Neutrophil (primary cell): ENCODE data around the gene SLC5A8.

Experiments
- H3K27ac ChIP-seq: fragments of 200-600 bp; sonication (generic); 2 replicates; pipeline ENCODE4 v1.5.1; 2016; ENCODE audit warnings: mild to moderate bottlenecking, moderate library complexity
- H3K27me3 ChIP-seq: fragments of 200-600 bp; sonication (generic); 2 replicates; pipeline ENCODE4 v1.6.0; 2016; ENCODE audit warnings: mild to moderate bottlenecking
- H3K36me3 ChIP-seq: fragments of 200-600 bp; sonication (generic); 2 replicates; pipeline ENCODE4 v1.5.1; 2017
- H3K4me1 ChIP-seq, 2 experiments: fragments of 200-600 bp in 1 of 2; sonication (generic) in 1 of 2; 1 replicate in 1 of 2; 2 replicates in 1 of 2; pipeline versions ENCODE4 v1.5.1 to v1.6.1; 2013 to 2016; ENCODE audit warnings: low read depth in 1 of 2, low read length in 1 of 2, mild to moderate bottlenecking in 1 of 2, moderate library complexity in 1 of 2; ENCODE audit not compliant: control insufficient read depth in 1 of 2, insufficient read depth in 1 of 2
- H3K4me3 ChIP-seq, 2 experiments: fragments of 200-600 bp in 1 of 2; sonication (generic) in 1 of 2; 1 replicate in 1 of 2; 2 replicates in 1 of 2; pipeline ENCODE4 v1.5.1; 2013 to 2016; ENCODE audit warnings: low read depth in 1 of 2, low read length in 1 of 2, mild to moderate bottlenecking in 1 of 2, moderate library complexity in 1 of 2
- H3K9me3 ChIP-seq: fragments of 200-600 bp; sonication (generic); 2 replicates; pipeline ENCODE4 v1.5.1; 2016
- CTCF ChIP-seq: fragments of 200-600 bp; sonication (generic); IDR thresholded peaks from 2 replicates; pipeline ENCODE4 v1.5.1; 2016; ENCODE audit warnings: antibody characterized with exemption

SLC5A8 gene

GRCh38 chr12:101209319-101210302, at the start of gene SLC5A8:
SLC5A8 (minus strand) TSS chr12:101210238; CDS start chr12:101209848, 390 bp downstream.
- H3K27ac ChIP-seq: no peak within 1 kb of the TSS
- no peaks in the 10 kb centered on the region for H3K9me3 ChIP-seq
- no peak within 1 kb of the TSS for H3K4me3 ChIP-seq
- peaks cover 56% of the 10 kb centered on the region for H3K27me3 ChIP-seq
- TF ChIP-seq CTCF: no peak
- no peaks in the 10 kb centered on the region for H3K4me1 ChIP-seq
- no peaks in the 10 kb centered on the region for H3K36me3 ChIP-seq

DNA sequence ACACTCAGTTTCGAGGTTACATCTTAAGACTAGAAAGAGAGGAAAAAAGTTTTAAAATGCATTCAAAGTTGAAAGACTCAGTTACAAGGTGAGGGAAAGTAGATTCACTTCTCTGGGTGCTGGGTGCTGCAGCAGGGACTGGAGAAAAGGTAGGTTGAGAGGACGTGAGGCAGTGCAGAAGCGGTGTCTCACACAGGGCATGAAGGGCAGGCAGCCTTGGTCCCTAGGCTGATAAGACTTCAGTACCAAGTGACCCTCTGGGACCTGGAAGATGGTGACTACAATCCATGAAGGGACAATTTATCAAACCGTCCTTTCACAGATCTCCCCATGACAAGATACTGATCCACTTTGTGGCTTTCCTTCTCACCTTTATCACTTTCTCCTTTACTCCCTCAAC, 47.3 kb upstream of the SLC5A8 start:
- TF ChIP-seq CTCF: no peak
- Histone ChIP-seq H3K4me3 (no peak overlapping the region), H3K27ac (no peak overlapping the region), H3K36me3 (no peaks in the 10 kb centered on the region), H3K27me3 (no peaks in the 10 kb centered on the region), H3K9me3 (no peaks in the 10 kb centered on the region), H3K4me1 (no peaks in the 10 kb centered on the region)

- H3K27me3 ChIP-seq: no peaks in the 10 kb centered on the region
- H3K36me3 ChIP-seq: no peaks in the 10 kb centered on the region
- TF ChIP-seq CTCF: no peak
- no peaks in the 10 kb centered on the region for H3K9me3 ChIP-seq
- H3K4me3 ChIP-seq: no peak overlapping the region
- H3K4me1 ChIP-seq: no peaks in the 10 kb centered on the region
- no peak overlapping the region for H3K27ac ChIP-seq
These were observed 46.2 kb upstream of the SLC5A8 start for GRCh38 chr12:101256266-101256665.

DNA sequence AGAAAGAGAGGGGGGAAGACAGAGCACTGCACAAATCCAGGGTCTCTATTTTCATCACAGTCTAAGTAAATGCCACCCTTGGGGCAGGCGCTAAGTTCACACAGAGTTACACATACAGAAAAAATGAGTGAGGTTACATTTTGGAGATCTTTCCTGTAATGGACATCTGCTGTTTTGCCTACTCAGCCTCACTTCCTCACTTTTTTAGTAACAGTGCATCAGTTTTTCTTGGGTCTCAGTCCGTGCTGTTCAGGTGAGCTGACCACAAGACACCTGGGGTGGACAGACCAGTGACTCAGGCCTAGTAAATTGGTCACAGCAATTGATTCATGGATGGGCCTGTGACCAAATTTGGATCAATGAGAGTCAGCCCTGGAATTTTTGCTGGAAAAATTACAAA, 33.6 kb upstream of the SLC5A8 start:
- no peaks in the 10 kb centered on the region for H3K4me1 ChIP-seq
- no peak overlapping the region for H3K4me3 ChIP-seq
- H3K27ac ChIP-seq: no peak overlapping the region
- no peaks in the 10 kb centered on the region for H3K36me3 ChIP-seq
- no peak for TF ChIP-seq CTCF
- H3K27me3 ChIP-seq: no peaks in the 10 kb centered on the region
- no peaks in the 10 kb centered on the region for H3K9me3 ChIP-seq

GRCh38 chr12:101243074-101243473, 33.0 kb upstream of the SLC5A8 start:
- Histone ChIP-seq H3K4me1 (no peaks in the 10 kb centered on the region), H3K9me3 (no peaks in the 10 kb centered on the region), H3K27ac (no peak overlapping the region), H3K27me3 (no peaks in the 10 kb centered on the region), H3K4me3 (no peak overlapping the region), H3K36me3 (no peaks in the 10 kb centered on the region)
- no peak for TF ChIP-seq CTCF
